ENCODE data around the gene SAMHD1. TPM values are rescaled to one million over a fixed set of nuclear protein-coding genes. Genes with fewer than 3 reads are reported as not detected.
"Not testable (repeated sequence)": the region's sequence is repeated elsewhere in the genome, so short reads cannot be mapped to it uniquely, and the experiment has no call there.

SAMHD1 gene
- total RNA-seq, 1 donor from 2014 or later = 95.4 TPM

- no peak for DNase-seq (ENCODE audit: low spot score)
These were observed 4.5 kb upstream of the SAMHD1 start for GRCh38 chr20:36956016-36956415.

- DNase-seq (ENCODE audit: low spot score) = no peak
These were observed 651 bp upstream of the SAMHD1 start for GRCh38 chr20:36951979-36952738.

GRCh38 chr20:36950414-36951197 is 902 bp downstream of the SAMHD1 start:
- no peak for DNase-seq (ENCODE audit: low spot score)

GRCh38 chr20:36941401-36941835 is 10.1 kb downstream of the SAMHD1 start:
- no peak for DNase-seq (ENCODE audit: low spot score)

GRCh38 chr20:36937402-36937770 is 14.1 kb downstream of the SAMHD1 start:
- DNase-seq (ENCODE audit: low spot score) = no peak

GRCh38 chr20:36936761-36937401 is 14.6 kb downstream of the SAMHD1 start:
- DNase-seq (ENCODE audit: low spot score) = not testable (repeated sequence)

GRCh38 chr20:36936341-36936740 is 15.2 kb downstream of the SAMHD1 start:
- no peak for DNase-seq (ENCODE audit: low spot score)

- DNase-seq (ENCODE audit: low spot score) = not testable (repeated sequence)
These were observed 17.9 kb downstream of the SAMHD1 start for GRCh38 chr20:36933571-36933970.

- no peak for DNase-seq (ENCODE audit: low spot score)
These were observed 18.8 kb downstream of the SAMHD1 start for GRCh38 chr20:36932476-36933426.

GRCh38 chr20:36932067-36932466 is 19.4 kb downstream of the SAMHD1 start:
- DNase-seq (ENCODE audit: low spot score) = not testable (repeated sequence)

GRCh38 chr20:36929691-36930090 is 21.8 kb downstream of the SAMHD1 start:
- DNase-seq (ENCODE audit: low spot score) = no peak

GRCh38 chr20:36929290-36929689 is 22.2 kb downstream of the SAMHD1 start:
- no peak for DNase-seq (ENCODE audit: low spot score)

GRCh38 chr20:36927704-36928103 is 23.8 kb downstream of the SAMHD1 start:
- DNase-seq (ENCODE audit: low spot score) = no peak

GRCh38 chr20:36926653-36927200 is 24.8 kb downstream of the SAMHD1 start:
- no peak for DNase-seq (ENCODE audit: low spot score)

GRCh38 chr20:36925234-36925633 is 26.3 kb downstream of the SAMHD1 start:
- DNase-seq (ENCODE audit: low spot score) = no peak

GRCh38 chr20:36924167-36925045 is 27.1 kb downstream of the SAMHD1 start:
- DNase-seq (ENCODE audit: low spot score) = no peak

- no peak for DNase-seq (ENCODE audit: low spot score)
These were observed 31.2 kb downstream of the SAMHD1 start for GRCh38 chr20:36920334-36920730.

GRCh38 chr20:36919715-36920333 is 31.7 kb downstream of the SAMHD1 start:
- no peak for DNase-seq (ENCODE audit: low spot score)

- DNase-seq (ENCODE audit: low spot score) = no peak
These were observed 33.6 kb downstream of the SAMHD1 start for GRCh38 chr20:36917943-36918342.

GRCh38 chr20:36917240-36917639 is 34.3 kb downstream of the SAMHD1 start:
- no peak for DNase-seq (ENCODE audit: low spot score)

Measured in ureter (tissue), 1 donor.